T-helper 1 cell (primary cell): Measurements from ENCODE around the gene EMILIN2.
"Not testable (repeated sequence)": the region's sequence is repeated elsewhere in the genome, so short reads cannot be mapped to it uniquely, and the experiment has no call there.

Source experiments
- DNase-seq, 5 donors: peaks; one replicate each; pipeline ENCODE4 v3.0.0-alpha.2; 2012 to 2020
- total RNA-seq, 4 donors: gene quantifications; one replicate each; lab custom pipeline; 2026; lab: John Stamatoyannopoulos, UW

Gene EMILIN2
- total RNA-seq: 8.1 to 10.0 (median 8.4) reads per million in 4 donors

DNA sequence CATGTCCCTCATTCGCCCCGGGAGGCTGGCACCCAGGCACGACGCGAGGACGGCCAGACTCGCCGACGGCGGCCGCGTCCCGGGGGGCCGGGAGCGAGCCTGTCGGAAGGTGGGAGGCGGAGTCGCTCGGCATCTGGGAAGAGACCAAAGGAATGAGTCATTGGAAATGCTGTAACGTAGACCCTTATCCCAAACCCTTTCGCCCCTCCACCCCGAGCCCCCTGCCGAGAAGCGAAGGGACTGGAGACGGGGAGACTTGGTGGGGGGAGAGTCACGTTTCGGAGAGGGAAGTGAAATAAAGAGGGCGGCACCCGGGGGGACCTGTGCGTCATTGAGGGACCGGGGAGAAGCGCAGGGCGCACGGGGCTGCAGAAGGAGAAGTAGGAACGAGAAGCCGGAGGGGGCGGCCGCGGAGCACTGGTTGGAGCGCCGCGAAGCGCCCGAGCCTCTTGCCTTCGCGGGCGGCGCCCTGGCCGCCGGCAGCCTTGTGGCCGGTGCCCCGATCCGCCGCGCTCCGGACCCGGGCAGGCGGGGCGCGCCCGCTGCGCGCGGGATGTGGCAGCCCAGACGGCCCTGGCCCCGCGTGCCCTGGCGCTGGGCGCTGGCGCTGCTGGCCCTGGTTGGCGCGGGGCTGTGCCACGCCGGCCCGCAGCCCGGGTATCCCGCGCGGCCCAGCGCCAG lies at the start of gene EMILIN2:
Gene EMILIN2, plus strand, starts transcription at position 371 of the 681 bp plus-strand sequence. Its CDS starts 183 bp downstream, at position 554.
- peak in 3 of 5 donors; percentile 18 to 25 (median 19) for DNase-seq

GRCh38 chr18:2797951-2798350 lies 48.9 kb upstream of the EMILIN2 start:
- no peak for DNase-seq

- DNase-seq: no peak
These were observed 47.4 kb upstream of the EMILIN2 start for GRCh38 chr18:2799369-2799768.

- DNase-seq: no peak
These were observed 40.5 kb upstream of the EMILIN2 start for GRCh38 chr18:2805970-2806943.

DNA sequence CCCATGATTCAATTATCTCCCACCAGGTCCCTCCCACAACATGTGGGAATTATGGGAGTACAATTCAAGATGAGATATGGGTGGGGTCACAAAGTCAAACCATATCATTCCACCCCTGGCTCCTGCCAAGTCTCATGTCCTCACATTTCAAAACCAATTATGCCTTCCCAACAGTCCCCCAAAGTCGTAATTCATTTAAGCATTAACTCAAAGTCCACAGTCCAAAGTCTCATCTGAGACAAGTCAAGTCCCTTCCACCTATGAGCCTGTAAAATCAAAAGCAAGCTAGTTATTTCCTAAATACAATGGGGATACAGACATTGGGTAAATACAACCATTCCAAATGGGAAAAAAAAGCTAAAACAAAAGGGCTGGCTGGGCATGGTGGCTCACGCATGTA lies 38.2 kb upstream of the EMILIN2 start:
- DNase-seq: not testable (repeated sequence)

DNA sequence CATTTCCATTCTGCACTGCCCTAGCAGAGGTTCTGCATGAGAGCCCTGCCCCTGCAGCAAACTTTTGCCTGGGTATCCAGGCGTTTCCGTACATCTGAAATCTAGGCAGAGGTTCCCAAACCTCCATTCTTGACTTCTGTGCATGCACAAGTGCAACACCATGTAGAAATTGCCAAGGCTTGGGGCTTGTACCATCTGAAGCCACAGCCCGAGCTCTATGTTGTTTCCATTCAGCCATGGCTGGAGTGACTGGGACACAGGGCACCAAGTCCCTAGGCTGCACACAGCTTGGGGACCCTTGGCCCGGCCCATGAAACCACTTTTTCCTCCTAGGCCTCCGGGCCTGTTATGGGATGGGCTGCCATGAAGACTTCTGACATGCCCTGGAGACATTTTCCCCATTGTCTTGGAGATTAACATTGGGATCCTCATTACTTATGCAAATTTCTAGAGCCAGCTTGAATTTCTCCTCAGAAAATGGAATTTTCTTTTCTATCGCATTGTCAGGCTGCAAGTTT lies 37.1 kb upstream of the EMILIN2 start:
- not testable (repeated sequence) for DNase-seq

DNA sequence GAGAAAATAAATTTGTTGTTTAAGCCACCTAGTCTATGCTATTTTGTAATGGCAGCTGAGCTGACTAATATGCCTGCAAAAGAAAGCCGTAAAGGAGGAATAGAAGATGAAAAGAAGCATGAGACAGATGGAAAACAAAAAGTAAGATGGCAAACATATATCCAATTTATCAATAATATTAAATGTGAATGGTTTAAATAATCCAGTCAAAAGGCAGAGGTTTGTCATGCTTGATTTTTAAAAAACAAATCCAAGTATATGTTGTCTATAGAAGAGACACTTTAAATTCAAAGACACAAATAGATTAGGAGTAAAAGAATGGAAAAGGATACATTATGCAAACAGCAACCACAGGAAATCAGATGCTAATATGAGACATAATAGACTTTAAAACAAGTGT lies 35.4 kb upstream of the EMILIN2 start:
- no peak for DNase-seq

DNA sequence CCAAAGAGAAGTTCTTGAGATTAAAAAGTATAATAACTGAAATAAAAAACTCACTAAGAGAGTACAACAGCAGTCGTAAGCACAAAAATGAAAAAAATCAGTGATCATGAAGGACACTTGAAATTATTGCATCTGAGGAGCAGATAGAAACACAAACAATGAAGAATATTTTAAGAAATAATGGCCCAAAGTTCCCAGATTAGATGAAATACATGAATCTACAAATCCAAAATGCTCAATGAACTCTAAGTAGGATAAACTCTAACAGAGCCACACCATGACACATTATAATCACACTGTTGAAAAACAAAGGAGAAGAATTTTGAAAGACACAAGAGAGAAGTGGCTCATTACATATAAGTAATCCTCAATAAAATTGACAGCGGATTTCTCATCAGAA lies 31.9 kb upstream of the EMILIN2 start:
- DNase-seq: no peak

- no peak for DNase-seq
These were observed 28.5 kb upstream of the EMILIN2 start for GRCh38 chr18:2818281-2818680.

DNA sequence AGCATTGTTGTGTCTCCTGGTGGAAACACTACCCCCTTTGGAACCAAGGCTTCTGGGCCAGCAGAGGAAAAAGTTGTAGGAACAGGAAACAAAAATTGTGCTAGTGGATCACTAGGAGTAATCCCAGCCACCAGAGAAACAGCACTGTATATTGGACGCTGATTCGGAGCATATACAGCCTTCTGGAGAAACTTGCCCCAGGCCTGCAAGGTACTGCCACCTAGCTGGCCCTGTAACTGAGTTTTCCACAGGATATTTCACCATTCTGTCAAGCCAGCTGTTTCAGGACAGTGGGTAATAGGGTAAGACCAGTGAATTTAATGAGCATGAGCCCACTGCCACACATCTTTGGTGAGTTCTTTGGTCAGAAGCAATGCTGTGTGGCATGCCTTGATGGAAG lies 25.1 kb upstream of the EMILIN2 start:
- DNase-seq: no peak

- DNase-seq: no peak
These were observed 24.4 kb upstream of the EMILIN2 start for GRCh38 chr18:2822213-2822921.

- DNase-seq: no peak
These were observed 23.6 kb upstream of the EMILIN2 start for GRCh38 chr18:2823202-2823601.

DNA sequence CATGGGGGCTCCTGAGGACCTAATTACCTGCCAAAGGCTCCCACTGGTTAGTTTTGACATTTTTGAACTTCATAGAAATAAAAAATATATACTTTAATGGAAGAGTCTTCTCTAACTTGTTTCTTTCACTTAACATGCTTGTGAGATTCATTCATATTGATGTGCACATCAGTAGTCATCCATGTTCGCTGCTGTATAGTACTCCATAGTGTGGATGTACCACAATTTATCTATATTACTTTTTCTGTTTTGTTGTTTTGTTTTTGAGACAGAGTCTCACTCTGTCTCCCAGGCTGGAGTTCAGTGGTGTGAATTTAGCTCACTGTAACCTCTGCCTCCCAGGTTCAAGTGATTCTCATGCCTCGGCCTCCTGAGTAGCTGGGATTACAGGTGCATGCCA lies 22.8 kb upstream of the EMILIN2 start:
- no peak for DNase-seq

DNA sequence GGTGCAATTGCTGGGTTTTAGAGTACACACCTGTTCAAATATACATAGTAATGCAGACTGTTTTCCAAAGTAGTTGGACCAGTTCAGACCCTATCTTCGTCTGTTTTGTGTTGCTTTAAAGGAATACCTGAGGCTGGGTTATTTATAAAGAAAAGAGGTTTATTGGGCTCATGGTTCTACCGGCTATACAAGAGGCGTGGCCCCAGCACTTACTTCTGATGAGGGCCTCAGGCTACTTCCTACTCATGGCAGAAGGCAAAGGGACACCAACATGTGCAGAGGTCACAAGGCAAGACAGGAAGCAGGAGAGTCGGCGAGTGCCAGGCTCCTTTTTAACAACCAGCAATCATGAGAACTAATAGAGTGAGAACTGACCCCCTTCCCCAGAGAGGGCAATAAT lies 21.9 kb upstream of the EMILIN2 start:
- DNase-seq: no peak

- no peak for DNase-seq
These were observed 21.1 kb upstream of the EMILIN2 start for GRCh38 chr18:2825613-2826175.

GRCh38 chr18:2826581-2826980 lies 20.2 kb upstream of the EMILIN2 start:
- DNase-seq: no peak

DNA sequence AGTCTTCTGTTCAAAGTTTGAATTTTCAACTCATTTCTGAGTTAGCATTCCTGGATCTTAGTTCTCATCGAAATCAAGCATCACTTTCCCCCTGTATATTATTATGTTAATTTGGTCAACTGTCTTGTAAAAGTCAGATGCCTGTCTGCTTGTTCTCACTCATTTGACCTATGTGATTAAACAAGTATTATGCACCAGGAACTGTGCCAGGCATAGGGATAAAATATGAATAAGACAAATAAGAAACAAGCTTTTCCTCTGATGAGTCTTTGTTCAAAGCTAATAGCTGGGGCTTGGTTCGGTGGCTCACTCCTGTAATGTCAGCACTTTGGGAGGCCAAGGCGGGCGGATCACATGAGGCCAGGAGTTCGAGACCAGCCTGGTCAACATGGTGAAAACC lies 19.7 kb upstream of the EMILIN2 start:
- no peak for DNase-seq

DNA sequence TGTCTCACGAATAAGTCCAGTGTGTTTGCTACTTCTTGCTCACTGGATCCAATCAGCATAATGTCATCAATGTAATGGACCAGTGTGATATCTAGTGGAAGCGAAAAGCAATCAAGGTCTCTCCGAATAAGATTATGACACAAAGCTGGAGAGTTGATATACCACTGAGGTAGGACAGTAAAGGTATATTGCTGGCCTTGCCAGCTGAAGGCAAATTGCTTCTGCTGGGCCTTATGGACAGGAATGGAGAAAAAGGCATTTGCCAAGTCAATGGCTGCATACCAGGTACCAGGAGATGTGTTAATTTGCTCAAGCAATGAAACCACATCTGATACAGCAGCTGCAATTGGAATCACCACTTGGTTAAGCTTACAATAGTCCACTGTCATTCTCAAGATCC lies 10.7 kb upstream of the EMILIN2 start:
- DNase-seq: not testable (repeated sequence)

DNA sequence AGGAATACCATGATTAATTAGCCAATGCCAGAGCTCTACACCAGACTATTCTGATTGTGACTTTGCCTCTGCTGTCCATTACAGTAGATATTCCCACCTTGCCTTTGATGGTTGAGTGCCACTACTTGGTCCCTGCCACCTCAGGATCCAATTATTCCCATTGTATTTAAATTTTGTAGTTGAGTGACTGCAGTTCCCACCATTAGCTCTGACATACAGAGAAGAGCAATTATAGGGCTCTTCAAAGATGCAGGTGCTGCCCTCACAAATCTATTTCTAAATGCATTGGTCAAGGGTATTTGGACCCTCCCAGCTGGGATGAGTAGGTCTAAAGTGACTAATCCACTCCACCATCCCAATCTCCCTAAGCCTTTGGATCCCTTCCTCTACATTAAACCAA lies 9.5 kb upstream of the EMILIN2 start:
- not testable (repeated sequence) for DNase-seq

GRCh38 chr18:2839202-2839601 lies 7.6 kb upstream of the EMILIN2 start:
- no peak for DNase-seq

DNA sequence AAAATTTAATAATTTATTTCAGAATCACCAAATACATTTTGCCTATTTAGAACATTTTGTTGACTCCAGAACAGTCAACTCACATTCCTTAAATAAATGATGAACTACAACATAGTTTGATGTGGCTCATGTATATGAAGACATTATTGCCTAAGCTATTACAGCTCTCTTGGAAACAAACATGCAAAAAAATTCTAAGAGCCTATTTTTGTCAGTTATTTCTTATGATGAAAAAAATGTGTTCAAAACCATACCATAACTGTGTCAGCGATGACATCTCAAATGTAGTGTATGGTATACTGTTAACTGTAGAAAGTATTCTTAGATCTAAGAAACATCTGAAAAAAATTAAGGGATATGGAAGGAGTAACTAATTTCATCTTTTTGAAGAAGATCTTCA lies 6.3 kb upstream of the EMILIN2 start:
- DNase-seq: no peak

DNA sequence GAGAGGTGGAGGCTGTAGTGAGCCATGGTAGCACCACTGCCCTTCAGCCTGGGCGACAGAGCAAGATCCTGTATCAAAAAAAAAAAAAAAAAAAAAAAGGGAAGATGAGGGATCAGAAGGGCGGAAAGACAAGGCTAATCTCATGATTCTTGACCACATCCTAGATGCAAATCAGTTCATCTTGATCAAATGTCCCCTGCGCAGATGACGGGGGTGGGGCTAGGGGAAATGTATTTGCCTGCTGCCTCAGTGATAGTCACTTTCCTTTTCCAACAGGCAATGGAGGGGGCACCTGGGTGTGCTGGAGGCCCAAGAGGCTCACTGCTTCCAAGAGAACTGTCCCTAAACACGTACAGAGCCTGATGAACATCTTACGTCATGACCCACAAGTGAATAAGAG lies 3.7 kb upstream of the EMILIN2 start:
- no peak for DNase-seq

DNA sequence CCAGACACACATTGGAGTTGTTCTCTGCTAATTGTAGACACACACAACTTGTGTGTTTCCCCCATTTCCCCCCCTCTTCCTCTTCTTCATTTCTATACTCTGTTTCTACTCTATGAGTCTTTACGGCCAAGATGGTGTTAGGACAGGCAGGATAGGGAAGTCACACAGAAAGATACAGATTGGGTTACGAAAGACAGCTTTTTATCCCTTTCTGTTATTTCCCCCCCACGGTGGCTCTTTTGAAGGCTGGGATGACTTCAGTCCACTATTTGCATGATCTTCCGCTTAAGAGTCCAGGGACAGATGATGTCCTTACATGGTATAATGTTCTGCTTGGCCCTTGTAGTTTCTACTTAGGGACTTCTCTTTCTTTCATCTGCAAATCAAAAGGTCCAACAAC lies 1.6 kb upstream of the EMILIN2 start:
- DNase-seq: no peak
